ENCODE measurements around the gene GPC5. TPM values are rescaled to one million over a fixed set of nuclear protein-coding genes. Genes with fewer than 3 reads are reported as not detected.

GPC5 gene
- total and polyA plus RNA-seq, 2 of the 13 experiments (the other 11 are each of a cell fraction or from before 2014, with no cell fraction given), result 0.02 to 0.07 TPM

DNA sequence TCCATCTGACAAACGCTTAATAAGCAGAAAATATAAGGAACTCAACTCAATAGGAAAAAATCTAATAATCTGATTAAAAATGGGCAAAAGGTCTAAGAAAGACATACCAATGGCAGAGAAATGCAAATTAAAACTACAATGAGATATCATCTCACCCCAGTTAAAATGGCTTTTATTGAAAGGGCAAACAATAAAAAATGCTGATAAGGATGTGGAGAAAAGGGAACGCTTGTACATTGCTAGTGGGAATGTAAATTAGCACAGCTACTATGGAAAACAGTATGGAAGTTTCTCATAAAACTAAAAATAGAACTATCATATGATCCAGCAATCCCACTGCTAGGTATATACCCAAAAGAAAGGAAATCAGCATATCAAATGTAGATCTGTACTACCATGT, 1319.4 kb downstream of the GPC5 start:
- no peaks in the 10 kb centered on the region for H3K36me3 ChIP-seq (replicated peaks in 1 of 2; ENCODE audit: control insufficient read depth in 1 of 2, insufficient read depth in 2 of 2, low read length in 2 of 2)
- H3K27me3 ChIP-seq (ENCODE audit: control insufficient read depth in 1 of 2, insufficient read depth in 2 of 2, low read length in 2 of 2), result no peaks in the 10 kb centered on the region
- no peak for TF ChIP-seq TBL1XR1 (IDR thresholded peaks at IDR 0.05; ENCODE audit: borderline replicate concordance, low read length, partially characterized antibody)
- TF ChIP-seq ZNF350 (CRISPR knock-in tag; IDR thresholded peaks at IDR 0.05; ENCODE audit: borderline replicate concordance, low read depth), result no peak
- TF ChIP-seq SAFB2 (CRISPR knock-in tag; IDR thresholded peaks at IDR 0.05; ENCODE audit: borderline replicate concordance, low read depth), result no peak
- TF ChIP-seq MBD4 (IDR thresholded peaks at IDR 0.05; ENCODE audit: borderline replicate concordance, low read length), result no peak
- no peak for TF ChIP-seq ZNF75D (CRISPR knock-in tag; IDR thresholded peaks at IDR 0.05; ENCODE audit: borderline replicate concordance)
- no peak for TF ChIP-seq KDM2A (CRISPR knock-in tag; IDR thresholded peaks at IDR 0.05; ENCODE audit: borderline replicate concordance, low read depth)
- TF ChIP-seq ZNF17 (CRISPR knock-in tag; IDR thresholded peaks at IDR 0.05), result no peak
- no peak for TF ChIP-seq ZNF572 (CRISPR knock-in tag; IDR thresholded peaks at IDR 0.05)
- TF ChIP-seq ZNF3 (CRISPR knock-in tag; IDR thresholded peaks at IDR 0.05), result no peak
- TF ChIP-seq SIN3A (IDR thresholded peaks at IDR 0.05; ENCODE audit: borderline replicate concordance, low read depth, low read length), result no peak
- TF ChIP-seq MAFF (IDR thresholded peaks at IDR 0.05; ENCODE audit: low read depth, low read length), result 0 out of 2 replicates have a peak, but pooled peaks have one; percentile 5
- TF ChIP-seq CENPT (CRISPR knock-in tag; IDR thresholded peaks at IDR 0.05; ENCODE audit: low read depth), result no peak
- no peak for TF ChIP-seq ERF (CRISPR knock-in tag; IDR thresholded peaks at IDR 0.05)
- TF ChIP-seq MAFK (conservative IDR thresholded peaks at IDR 0.05 in 1 of 2, IDR thresholded peaks at IDR 0.05 in 1 of 2; ENCODE audit: low read length in 2 of 2), result peak in 1 of 2 experiments; percentile 30; a peak in 1 of 4 replicates
- no peak for TF ChIP-seq ZFP36L2 (CRISPR knock-in tag; IDR thresholded peaks at IDR 0.05)
- ATAC-seq (no peak), FAIRE-seq (no peak), DNase-seq (ENCODE audit: low spot score) (no peak)
- no peak overlapping the region for H2AFZ ChIP-seq (ENCODE audit: low read length)
- in situ Hi-C loops (cut with HindIII; ENCODE audit: extremely low pct_ligation_motif_present, low pct_unique_long_range_greater_than_20kb) (no loop called here), intact Hi-C loops (cut with micrococcal nuclease; ENCODE audit: unreplicated experiment) (loop anchor here (5.0 kb wide), 2 partner anchors 514 to 1899 kb away; no protein-coding TSS in a partner anchor)
- no peak overlapping the region for H3K9ac ChIP-seq (ENCODE audit: insufficient read depth, low read depth, low read length)
- no peak overlapping the region for H3K27ac ChIP-seq (ENCODE audit: extremely low read length, insufficient read depth, low read length)
- 21% methylated on average over 2 of the region's 2 CpGs for WGBS (ENCODE audit: low lambda C conversion rate)
- POLR2A ChIA-PET, result no interaction called here
- no peaks in the 10 kb centered on the region for H3K79me2 ChIP-seq (ENCODE audit: insufficient read depth, low read length)
- H3K4me3 ChIP-seq (replicated peaks in 1 of 3; ENCODE audit: insufficient read depth in 1 of 3, low read depth in 2 of 3, low read length in 3 of 3), result no peak overlapping the region
- CTCF ChIA-PET (ENCODE audit: low intra/inter-chr PET ratio, low total read pairs), result no interaction called here
- H4K20me1 ChIP-seq (ENCODE audit: insufficient read depth, low read length), result no peaks in the 10 kb centered on the region
- BruUV-seq (replicated peaks), result no TSS peak
- H3K9me3 ChIP-seq (ENCODE audit: low read length), result no peaks in the 10 kb centered on the region
- no peak overlapping the region for H3K4me2 ChIP-seq (ENCODE audit: low read depth, low read length)
- H3K4me1 ChIP-seq (ENCODE audit: insufficient read depth, low read length), result no peaks in the 10 kb centered on the region

Data from HepG2 (cell line).